GM18867 (cell line): ENCODE data around the gene NCOA6.
"Not testable (repeated sequence)": the region's sequence is repeated elsewhere in the genome, so short reads cannot be mapped to it uniquely, and the experiment has no call there.

Source experiments
- ATAC-seq: cut with Tn5 transposase; IDR thresholded peaks from one replicate; pipeline ENCODE4 v1.9.1; 2021; ENCODE audit warnings: mild to moderate bottlenecking, moderate library complexity; ENCODE audit not compliant: unreplicated experiment

Gene NCOA6

GRCh38 chr20:34831936-34832335, 6.5 kb upstream of the NCOA6 start:
- ATAC-seq: no peak

DNA sequence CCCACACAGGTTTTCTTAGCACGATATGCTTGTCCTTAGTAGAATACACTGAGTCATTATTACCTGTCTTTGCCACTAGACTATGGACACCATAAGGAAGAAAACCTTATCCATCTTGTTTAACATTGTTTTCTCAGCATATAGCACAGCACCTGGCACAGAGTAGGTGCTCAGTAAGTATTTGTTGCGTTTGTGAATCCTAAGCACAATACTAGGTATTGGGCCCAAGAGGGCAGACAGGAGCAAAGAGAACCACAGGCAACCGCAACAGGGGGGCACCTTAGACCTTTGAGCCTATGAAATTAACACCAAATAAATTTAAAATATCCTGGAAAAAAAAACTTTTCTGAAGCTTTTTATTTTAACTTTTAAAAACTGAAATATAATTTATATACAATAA, 3.7 kb upstream of the NCOA6 start:
- ATAC-seq: no peak

GRCh38 chr20:34824806-34825529, 483 bp downstream of the NCOA6 start:
- peak; percentile 73 for ATAC-seq

DNA sequence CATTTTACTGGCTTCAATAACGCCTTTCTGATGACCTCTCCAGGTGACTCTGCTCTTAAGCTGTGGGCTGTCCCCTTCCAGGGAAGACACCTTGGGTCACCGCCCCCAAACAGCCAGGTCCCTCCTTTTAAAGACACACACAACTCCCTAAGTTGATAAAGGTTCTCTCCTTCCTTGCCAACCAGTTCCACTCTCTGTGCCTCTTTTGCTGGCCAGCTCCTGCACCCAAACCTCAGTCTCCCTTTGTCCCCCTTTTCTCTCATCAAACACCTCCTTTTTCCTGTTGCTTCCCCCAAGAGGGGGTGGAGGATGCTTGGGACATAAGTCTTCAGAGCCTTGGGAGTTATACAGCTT, 1.0 kb downstream of the NCOA6 start:
- ATAC-seq: peak; percentile 67

DNA sequence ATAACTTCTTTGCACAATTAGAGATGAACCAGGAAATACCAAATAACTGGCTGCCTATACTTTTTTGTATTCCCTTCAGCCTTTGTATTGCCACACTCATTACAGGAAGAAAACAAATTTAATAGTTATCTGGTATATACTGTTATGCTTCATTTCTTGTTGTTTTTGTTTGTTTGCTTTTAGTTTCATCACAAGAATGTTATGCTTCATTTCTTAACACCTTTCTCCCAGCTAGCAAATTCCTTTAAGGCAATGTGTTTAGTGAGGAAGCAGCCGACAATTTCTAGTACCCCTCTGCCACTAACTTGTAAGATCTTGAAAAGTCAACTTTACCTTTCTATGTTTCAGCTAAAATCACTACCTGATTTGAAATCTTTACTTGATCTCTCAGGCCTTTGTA, 1.4 kb downstream of the NCOA6 start:
- no peak for ATAC-seq

DNA sequence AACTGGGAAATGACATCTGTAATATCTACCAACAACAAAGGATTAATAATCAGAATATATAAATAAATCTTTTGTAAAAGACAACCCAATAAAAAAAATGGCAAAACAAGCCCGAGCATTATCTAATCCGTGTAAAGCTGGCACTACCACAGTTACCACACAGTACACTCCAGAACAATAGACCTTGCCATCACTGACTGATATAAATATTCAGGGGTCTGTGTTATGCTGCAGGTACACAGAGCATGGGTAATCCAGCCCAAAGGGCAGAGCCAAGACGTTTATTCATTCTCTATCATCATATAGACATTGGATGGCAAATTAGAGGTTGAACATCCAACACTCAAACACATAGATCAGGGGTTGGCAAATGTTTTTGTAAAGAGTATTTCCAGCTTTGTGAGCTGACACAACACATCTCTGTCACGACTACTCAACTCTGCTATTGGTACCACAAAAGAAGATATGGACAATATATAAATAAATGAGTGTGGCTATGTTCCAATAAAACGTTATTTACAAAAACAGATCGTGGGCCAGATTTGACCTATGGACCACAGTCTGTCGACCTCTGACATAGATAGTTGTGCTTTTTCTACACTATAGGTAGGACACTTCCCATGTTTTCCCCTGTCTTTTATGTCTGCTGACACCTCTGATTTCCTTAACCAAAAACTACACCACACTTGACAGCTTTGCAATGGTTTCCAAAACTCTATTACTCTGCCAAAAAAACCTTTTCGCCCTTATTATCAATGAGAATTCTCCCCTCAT, 4.5 kb downstream of the NCOA6 start:
- ATAC-seq: no peak

DNA sequence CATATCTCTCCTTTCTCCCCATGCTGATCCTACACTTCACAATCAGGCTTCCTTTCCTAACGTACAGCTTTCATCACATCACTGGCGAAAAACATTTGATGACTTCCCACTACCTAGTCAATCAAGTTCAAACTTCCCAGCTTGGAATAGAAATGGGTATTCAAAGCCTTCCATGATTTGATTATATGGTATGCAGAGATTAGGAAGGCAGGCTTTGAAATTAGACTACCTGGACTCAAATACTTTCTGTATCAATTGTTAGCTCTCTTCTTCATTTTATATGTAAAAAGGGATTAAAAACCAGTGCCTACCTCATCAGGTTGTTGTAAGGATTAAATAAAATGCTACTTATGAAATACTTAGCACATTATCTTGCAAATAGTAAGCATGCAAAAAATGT, 7.7 kb downstream of the NCOA6 start:
- no peak for ATAC-seq

- ATAC-seq: no peak
Measured at GRCh38 chr20:34817072-34817471, 8.4 kb downstream of the NCOA6 start.

GRCh38 chr20:34815636-34816035, 9.8 kb downstream of the NCOA6 start:
- ATAC-seq: no peak

DNA sequence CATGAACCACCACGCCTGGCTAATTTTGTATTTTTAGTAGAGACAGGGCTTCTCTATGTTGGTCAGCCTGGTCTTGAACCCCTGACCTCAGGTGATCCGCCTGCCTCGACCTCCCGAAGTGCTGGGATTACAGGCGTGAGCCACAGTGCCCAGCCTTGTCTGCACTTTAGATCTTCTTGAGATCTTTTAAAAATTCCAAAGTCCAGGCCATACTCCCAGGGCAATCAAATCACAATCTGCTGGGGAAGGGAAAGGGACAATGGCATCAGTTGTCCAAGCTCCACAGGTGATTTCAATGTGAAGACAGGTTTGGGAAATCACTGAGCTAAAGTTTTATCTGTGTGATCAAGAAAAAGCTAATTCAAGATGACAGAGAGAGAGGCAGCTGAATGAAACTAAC, 16.9 kb downstream of the NCOA6 start:
- no peak for ATAC-seq

DNA sequence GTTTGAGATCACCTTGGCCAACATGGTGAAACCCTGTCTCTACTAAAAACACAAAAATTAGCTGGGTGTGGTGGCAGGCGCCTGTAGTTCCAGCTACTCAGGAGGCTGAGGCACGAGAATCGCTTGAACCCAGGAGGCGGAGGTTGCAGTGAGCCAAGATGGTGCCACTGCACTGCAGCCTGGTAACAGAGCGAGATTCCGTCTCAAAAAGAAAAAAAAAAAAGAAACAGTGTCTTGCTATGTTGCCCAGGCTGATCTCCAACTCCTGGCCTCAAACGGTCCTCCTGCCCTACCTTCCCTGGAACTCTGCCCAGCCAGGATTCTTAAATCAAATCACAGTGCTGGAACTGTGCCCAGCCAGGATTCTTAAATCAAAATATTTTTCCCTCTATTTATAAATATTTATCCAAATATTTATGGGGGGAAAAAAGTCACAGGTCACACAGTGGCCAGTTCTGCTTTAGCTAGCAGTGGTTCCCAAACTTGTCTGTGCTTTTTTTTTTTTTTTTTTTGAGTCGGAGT, 17.4 kb downstream of the NCOA6 start:
- ATAC-seq: not testable (repeated sequence)

GRCh38 chr20:34806255-34806654, 19.2 kb downstream of the NCOA6 start:
- ATAC-seq: no peak

DNA sequence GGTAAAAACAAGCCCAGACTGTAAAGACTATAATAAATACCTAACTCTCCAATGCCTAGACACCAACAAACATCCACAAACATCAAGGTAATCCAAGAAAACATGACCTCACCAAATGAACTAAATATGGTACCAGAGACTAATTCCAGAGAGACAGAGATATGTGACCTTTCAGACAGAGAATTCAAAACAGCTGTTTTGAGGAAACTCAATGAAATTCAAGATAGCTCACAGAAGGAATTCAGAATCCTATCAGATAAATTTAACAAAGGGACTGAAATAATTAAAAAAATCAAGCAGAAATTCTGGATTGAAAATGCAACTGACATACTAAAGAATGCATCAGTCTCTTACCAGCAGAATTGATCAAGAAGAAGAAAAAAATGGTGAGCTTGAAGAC, 26.6 kb downstream of the NCOA6 start:
- ATAC-seq: no peak

GRCh38 chr20:34798328-34798727, 27.1 kb downstream of the NCOA6 start:
- ATAC-seq: no peak

DNA sequence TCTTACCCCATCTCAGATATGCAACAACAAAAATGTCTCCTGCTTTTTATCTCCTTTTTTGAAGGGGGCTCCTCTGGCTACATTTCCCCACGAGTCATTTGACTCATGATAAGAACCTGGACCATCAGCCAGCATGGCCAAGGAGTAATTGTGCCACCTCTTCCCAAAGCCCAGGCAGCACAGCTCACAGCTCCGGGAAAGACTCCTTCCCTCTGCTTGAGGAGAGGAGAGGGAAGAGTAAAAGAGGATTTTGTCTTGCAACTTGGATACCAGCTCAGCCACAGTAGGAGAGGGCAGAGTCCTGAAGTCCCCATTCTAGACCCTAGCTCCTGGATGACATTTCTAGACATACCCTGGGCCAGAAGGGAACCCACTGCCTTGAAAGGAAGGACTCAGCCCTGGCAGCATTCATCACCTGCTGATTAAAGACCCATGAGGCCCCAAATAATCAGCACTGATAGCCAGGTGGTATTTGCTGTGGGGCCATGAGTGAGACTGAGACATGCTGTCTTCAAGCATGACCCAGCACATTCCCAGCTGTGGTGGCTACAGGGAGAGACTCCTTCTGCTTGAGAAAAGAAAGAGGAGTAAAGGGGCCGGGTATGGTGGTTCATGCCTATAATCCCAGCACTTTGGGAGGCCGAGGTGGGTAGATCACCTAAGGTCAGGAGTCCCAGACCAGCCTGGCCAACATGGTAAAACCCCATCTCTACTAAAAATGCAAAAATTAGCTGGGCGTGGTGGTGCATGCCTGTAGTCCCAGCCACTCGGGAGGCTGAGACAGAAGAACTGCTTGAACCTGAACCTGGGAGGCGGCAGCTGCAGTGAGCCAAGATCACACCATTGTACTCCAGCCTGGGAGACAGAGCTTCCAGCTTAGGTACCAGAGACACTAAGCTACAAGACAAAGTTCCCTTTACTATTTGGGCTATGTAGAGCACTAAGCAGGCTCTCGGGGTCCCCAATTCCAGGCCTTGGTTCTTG, 28.1 kb downstream of the NCOA6 start:
- no peak for ATAC-seq

- no peak for ATAC-seq
Measured at GRCh38 chr20:34794006-34794585, 31.4 kb downstream of the NCOA6 start.

DNA sequence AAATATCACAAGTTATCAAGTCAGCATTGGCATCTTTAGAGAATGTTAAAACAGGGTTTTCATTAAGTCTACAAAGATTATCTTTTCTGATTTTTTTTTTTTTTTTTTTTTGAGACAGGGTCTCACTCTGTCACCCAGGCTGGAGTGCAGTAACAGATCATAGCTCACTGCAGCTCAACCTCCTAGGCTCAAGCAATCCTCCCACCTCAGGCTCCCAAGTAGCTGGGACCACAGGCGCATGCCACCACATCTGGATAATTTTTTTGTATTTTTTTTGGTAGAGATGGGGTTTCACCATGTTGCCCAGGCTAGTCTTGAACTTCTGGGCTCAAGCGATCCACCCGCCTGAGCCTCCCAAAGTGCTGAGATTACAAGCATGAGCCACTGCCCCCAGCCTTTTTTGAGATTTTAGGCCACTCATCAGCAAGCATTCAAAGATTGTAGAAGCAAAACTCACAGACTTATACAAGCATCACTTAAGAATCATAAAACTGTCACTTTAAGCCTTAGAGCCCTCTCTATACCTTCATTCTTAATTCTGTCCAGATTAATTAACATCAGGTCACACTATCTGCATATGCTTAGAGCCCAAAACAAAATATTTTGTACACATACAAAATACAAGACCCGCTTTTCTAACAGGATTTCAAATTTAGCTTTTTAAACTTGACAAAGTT, 32.6 kb downstream of the NCOA6 start:
- ATAC-seq: no peak

- ATAC-seq: no peak
Measured at GRCh38 chr20:34791289-34792020, 34.0 kb downstream of the NCOA6 start.

GRCh38 chr20:34781220-34781619, 44.2 kb downstream of the NCOA6 start:
- ATAC-seq: no peak

DNA sequence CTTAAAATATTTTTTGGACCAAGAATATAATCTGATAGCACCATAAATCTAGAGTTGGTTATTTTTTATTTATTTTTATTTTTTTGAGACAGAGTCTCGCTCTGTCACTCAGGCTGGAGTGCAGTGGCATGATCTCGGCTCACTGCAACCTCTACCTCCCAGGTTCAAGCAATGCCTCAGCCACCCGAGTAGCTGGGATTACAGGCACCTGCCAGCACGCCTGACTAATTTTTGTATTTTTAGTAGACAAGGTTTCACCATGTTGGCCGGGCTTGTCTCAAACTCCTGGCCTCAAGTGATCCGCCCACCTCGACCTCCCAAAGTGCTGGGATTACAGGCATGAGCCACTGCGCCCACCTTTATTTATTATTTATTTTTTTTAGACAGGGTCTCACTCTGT, 45.2 kb downstream of the NCOA6 start:
- not testable (repeated sequence) for ATAC-seq
